Vagina (tissue), 2 donors: Measurements from ENCODE around the gene HOXC11. TPM values are rescaled to one million over a fixed set of nuclear protein-coding genes. Genes with fewer than 3 reads are reported as not detected.

ENCODE experiments used
- DNase-seq, 2 donors: peaks; one replicate each; pipeline ENCODE4 v3.0.0-alpha.2; 2017; ENCODE audit errors: extremely low spot score in 2 of 2
- H3K27ac ChIP-seq: fragments of 200-600 bp; sonication (generic); one replicate; pipeline ENCODE4 v1.5.1; 2019
- H3K27me3 ChIP-seq: fragments of 200-600 bp; sonication (generic); one replicate; pipeline ENCODE4 v1.5.1; 2019
- H3K36me3 ChIP-seq, 2 donors: fragments of 200-600 bp; sonication (generic); one replicate each; pipeline ENCODE4 v1.5.1; 2017 to 2019
- H3K4me1 ChIP-seq: fragments of 200-600 bp; sonication (generic); one replicate; pipeline ENCODE4 v1.5.1; 2019
- H3K4me3 ChIP-seq, 2 donors: fragments of 200-600 bp; sonication (generic); 1 replicate in 1 of 2; 2 replicates in 1 of 2; pipeline ENCODE4 v1.5.1; 2016 to 2019
- H3K9me3 ChIP-seq: fragments of 200-600 bp; sonication (generic); one replicate; pipeline ENCODE4 v1.5.1; 2019
- POLR2A ChIP-seq, 2 donors: fragments of 450-650 bp; IDR thresholded peaks; one replicate each; pipeline ENCODE4 v1.6.1; 2017; ENCODE audit warnings: antibody characterized with exemption in 2 of 2, mild to moderate bottlenecking in 2 of 2, moderate library complexity in 2 of 2
- POLR2AphosphoS5 ChIP-seq, 2 donors: sonication (generic); formaldehyde crosslinking; IDR thresholded peaks; one replicate each; pipeline ENCODE4 v1.9.0; 2017; ENCODE audit warnings: antibody characterized with exemption in 2 of 2, mild to moderate bottlenecking in 2 of 2, low read depth in 1 of 2; ENCODE audit not compliant: insufficient read depth in 1 of 2
- intact Hi-C: fragments of 100-400 bp; cut with DNase I; formaldehyde crosslinking; loops from one replicate; pipeline ENCODE4 v1.15.1; 2023
- total RNA-seq: library from RNA; depleted of rRNA; stranded (reverse); fragments of >200 nt; gene quantifications from one replicate; pipeline ENCODE4 v1.2.3, GENCODE V29; 2016
- TF ChIP-seq, protein P1 (sequence below), 3 experiments: fragments of 450-650 bp in 2 of 3; fragments of 200-600 bp in 1 of 3; sonication (generic) in 1 of 3; IDR thresholded peaks; one replicate each; pipeline ENCODE4 v1.5.1; 2017 to 2019; ENCODE audit warnings: antibody characterized with exemption in 3 of 3, mild to moderate bottlenecking in 2 of 3, moderate library complexity in 2 of 3

Gene HOXC11
- total RNA-seq, 1 donor from 2014 or later, result not detected

DNA sequence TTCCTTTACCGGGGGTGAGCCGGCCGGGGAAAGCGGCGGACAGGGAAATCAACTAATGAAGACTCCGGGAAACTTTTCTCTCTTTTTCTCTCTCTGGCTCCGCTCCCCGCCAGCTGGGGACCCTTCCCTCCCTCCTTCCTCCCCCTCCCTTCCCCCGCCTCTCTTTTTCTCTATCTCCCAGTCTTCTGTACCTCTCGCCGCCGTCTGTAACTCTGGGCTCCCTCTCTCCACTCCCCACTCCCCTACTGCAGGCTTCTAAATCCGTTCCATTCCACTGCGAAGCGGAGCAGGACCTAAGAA lies 6.9 kb upstream of the HOXC11 start:
- Histone ChIP-seq H3K27me3 (peaks cover 10% of the 10 kb centered on the region), H3K9me3 (no peaks in the 10 kb centered on the region), H3K36me3 (no peaks in the 10 kb centered on the region), H3K4me3 (peak overlapping the region; percentile 6 to 19), H3K27ac (no peak overlapping the region), H3K4me1 (no peaks in the 10 kb centered on the region)
- TF ChIP-seq POLR2AphosphoS5 (IDR thresholded peaks at IDR 0.05; ENCODE audit: insufficient read depth in 1 of 2, low read depth in 1 of 2), result no peak
- TF ChIP-seq, protein P1, sequence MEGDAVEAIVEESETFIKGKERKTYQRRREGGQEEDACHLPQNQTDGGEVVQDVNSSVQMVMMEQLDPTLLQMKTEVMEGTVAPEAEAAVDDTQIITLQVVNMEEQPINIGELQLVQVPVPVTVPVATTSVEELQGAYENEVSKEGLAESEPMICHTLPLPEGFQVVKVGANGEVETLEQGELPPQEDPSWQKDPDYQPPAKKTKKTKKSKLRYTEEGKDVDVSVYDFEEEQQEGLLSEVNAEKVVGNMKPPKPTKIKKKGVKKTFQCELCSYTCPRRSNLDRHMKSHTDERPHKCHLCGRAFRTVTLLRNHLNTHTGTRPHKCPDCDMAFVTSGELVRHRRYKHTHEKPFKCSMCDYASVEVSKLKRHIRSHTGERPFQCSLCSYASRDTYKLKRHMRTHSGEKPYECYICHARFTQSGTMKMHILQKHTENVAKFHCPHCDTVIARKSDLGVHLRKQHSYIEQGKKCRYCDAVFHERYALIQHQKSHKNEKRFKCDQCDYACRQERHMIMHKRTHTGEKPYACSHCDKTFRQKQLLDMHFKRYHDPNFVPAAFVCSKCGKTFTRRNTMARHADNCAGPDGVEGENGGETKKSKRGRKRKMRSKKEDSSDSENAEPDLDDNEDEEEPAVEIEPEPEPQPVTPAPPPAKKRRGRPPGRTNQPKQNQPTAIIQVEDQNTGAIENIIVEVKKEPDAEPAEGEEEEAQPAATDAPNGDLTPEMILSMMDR (IDR thresholded peaks at IDR 0.05), result no peak
- TF ChIP-seq POLR2A (IDR thresholded peaks at IDR 0.05), result no peak
- no peak for DNase-seq
- intact Hi-C loops, result no loop called here

DNA sequence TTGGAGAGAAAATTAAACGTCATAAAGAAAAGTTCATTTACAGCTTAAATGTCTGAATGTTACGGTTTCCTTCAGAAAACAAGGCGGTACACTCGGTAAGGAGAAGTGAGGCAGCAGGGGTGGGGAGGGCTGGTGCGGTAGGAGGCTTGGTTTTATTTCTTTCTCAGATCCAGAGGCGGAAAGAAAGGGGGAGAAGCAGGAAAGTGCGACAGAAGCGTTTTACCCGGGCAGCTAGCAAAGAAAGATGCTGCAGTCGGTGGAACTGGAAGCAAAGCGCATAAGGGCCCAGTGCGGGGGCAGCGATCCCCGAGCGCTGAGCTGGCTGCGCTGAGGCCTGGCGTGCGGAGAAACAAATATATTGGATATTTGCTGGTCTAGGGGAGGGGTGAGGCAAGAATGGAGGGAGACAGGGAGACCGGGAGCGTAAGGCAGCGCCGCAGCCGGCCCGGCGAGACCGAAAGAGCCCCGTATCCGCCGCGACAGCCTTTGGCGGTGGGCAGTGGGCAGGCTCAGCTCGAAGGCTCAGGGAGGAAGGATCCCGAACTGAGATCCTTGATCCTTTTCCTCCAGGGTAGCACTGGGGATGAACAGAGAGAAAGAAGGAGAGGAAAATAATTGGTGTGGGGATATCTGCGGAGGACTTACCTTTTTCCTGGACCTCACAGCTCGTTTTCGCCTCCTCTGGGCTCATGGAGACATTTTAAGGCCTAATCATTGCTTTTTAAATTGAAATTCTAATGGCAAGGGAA lies 6.4 kb upstream of the HOXC11 start:
- Histone ChIP-seq H3K27ac (no peak overlapping the region), H3K4me3 (peak overlapping the region; percentile 3 to 6), H3K27me3 (peaks cover 6% of the 10 kb centered on the region), H3K9me3 (no peaks in the 10 kb centered on the region), H3K4me1 (no peaks in the 10 kb centered on the region), H3K36me3 (no peaks in the 10 kb centered on the region)
- TF ChIP-seq POLR2AphosphoS5 (IDR thresholded peaks at IDR 0.05; ENCODE audit: insufficient read depth in 1 of 2, low read depth in 1 of 2) (no peak), POLR2A (IDR thresholded peaks at IDR 0.05) (no peak)
- TF ChIP-seq, protein P1 (IDR thresholded peaks at IDR 0.05), result no peak
- intact Hi-C loops, result no loop called here
- DNase-seq, result no peak

DNA sequence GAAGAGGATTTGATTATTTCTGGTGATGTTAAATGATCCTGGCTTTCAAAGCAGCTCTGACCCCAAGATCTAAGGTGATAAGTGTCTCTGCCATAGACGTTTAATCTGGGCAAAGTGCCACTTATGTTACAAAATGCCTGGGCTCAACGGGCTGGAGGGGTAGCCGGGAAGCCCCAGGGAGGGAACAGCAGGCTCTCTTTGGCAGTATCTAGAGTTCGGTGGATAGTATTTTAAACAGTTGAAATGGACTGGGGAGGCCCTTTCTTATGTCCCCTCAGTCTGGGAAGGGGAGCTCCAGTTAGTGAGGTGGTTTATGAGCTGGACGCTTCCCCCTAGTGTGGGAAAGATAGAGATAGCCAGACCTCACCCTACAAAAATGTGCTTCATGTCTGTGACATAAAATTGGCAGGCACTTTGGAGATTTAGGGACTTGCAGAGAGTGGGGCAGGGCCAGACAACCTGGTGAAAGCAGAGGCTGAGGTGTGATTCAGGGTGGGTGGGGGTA lies 5.5 kb upstream of the HOXC11 start:
- H3K4me3 ChIP-seq, result no peak overlapping the region
- DNase-seq, result no peak
- H3K27ac ChIP-seq, result no peak overlapping the region
- H3K9me3 ChIP-seq, result no peaks in the 10 kb centered on the region
- TF ChIP-seq, protein P1 (IDR thresholded peaks at IDR 0.05), result no peak
- no peak for TF ChIP-seq POLR2A (IDR thresholded peaks at IDR 0.05)
- TF ChIP-seq POLR2AphosphoS5 (IDR thresholded peaks at IDR 0.05; ENCODE audit: insufficient read depth in 1 of 2, low read depth in 1 of 2), result no peak
- intact Hi-C loops, result no loop called here
- peaks cover 4% of the 10 kb centered on the region for H3K27me3 ChIP-seq
- no peaks in the 10 kb centered on the region for H3K4me1 ChIP-seq
- no peaks in the 10 kb centered on the region for H3K36me3 ChIP-seq

DNA sequence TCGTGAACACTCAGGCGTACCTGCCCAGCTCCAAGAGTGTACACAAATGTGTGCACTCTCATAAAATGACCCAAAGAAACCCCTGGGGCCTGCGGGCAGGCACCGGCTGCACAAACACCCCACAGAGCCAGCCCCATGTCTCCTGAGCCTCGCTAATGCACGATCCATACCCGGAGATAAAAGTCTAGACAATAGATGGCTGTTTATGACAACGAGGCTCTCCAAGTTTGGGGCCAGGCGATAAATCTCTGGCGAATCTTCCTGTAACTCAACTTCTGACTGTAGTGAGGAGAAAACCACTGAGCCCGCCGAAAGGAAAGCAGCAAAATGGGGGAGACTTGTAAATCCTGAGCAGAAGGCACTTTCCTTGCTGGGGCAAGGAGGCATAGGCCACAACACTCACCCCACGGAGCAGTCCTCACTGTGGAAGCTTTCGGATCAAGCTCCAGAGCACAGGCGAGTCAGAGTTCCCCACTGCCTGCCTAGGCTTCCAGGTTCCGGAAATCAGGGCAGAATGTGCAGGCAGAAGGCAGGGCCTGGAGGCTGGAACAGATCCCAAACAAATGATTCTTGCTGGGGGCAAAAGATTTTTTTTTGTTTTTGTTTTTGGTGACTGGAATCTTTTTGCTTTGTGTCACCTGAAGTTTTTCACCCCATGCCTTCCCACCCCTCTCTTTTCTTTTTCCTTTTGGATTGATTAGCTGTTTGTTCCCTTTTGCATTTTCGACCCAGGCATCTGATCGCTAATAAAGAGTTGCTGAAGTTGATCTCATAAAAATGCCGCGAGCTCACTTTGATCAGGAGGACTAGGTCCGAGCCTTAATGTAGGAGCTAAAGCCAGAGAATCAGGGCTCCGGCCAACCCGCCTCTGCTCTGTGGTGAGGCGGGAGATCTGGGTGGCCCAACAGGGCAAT lies 4.5 kb upstream of the HOXC11 start:
- no peak overlapping the region for H3K27ac ChIP-seq

More for the DNA sequence above, 4.5 kb upstream of the HOXC11 start:
- Histone ChIP-seq H3K4me1 (peaks cover 1% of the 10 kb centered on the region), H3K4me3 (no peak overlapping the region), H3K27me3 (peaks cover 4% of the 10 kb centered on the region), H3K9me3 (no peaks in the 10 kb centered on the region), H3K36me3 (no peaks in the 10 kb centered on the region)
- no peak for DNase-seq
- TF ChIP-seq, protein P1 (IDR thresholded peaks at IDR 0.05), result no peak
- TF ChIP-seq POLR2A (IDR thresholded peaks at IDR 0.05) (no peak), POLR2AphosphoS5 (IDR thresholded peaks at IDR 0.05; ENCODE audit: insufficient read depth in 1 of 2, low read depth in 1 of 2) (no peak)
- intact Hi-C loops, result no loop called here
